HFFc6 (cell line): ENCODE measurements around the gene RAB21. TPM values are rescaled to one million over a fixed set of nuclear protein-coding genes. Genes with fewer than 3 reads are reported as not detected.

Experiments
- DNase-seq: peaks from one replicate; pipeline ENCODE4 v3.0.0-alpha.2; 2018
- H3K27ac Mint-ChIP-seq: 2 replicates; pipeline ENCODE4 v1.8.0; 2020; ENCODE audit warnings: mild to moderate bottlenecking, mixed read lengths
- H3K27me3 Mint-ChIP-seq: 2 replicates; pipeline ENCODE4 v1.8.0; 2021; ENCODE audit warnings: mild to moderate bottlenecking, moderate library complexity, mixed read lengths; ENCODE audit not compliant: insufficient read depth
- H3K36me3 Mint-ChIP-seq: 2 replicates; pipeline ENCODE4 v1.8.0; 2021; ENCODE audit warnings: low read depth, mixed read lengths
- H3K4me1 Mint-ChIP-seq: 2 replicates; pipeline ENCODE4 v1.8.0; 2020; ENCODE audit warnings: low read depth, mixed read lengths
- H3K4me3 Mint-ChIP-seq: 2 replicates; pipeline ENCODE4 v1.8.0; 2020; ENCODE audit warnings: mild to moderate bottlenecking, moderate library complexity, mixed read lengths
- H3K9me3 Mint-ChIP-seq: 2 replicates; pipeline ENCODE4 v1.8.0; 2020; ENCODE audit warnings: mild to moderate bottlenecking, mixed read lengths
- CTCF ChIP-seq: fragments of 200-600 bp; sonication (generic); IDR thresholded peaks from 2 replicates; pipeline ENCODE4 v1.5.0; 2021; ENCODE audit warnings: antibody characterized with exemption, mild to moderate bottlenecking
- total RNA-seq, 6 experiments: library from RNA; stranded (reverse); fragmentation: NEBNext Ultra II Directional; extraction: Animal tissue kit (Norgen Biotek cat#: 25700); gene quantifications; 2 replicates in 1 of 6; 3 replicates in 5 of 6; pipeline ENCODE4 v1.2.3, GENCODE V29; 2021

Gene RAB21
- total RNA-seq, 6 experiments from 2014 or later: 79.3 to 93.5 (median 86.6) TPM

GRCh38 chr12:71730936-71731335 lies 23.7 kb upstream of the RAB21 start:
- Mint-ChIP-seq H3K4me3 (peak overlapping the region; percentile 4; the same call in 1 of the 2 replicates), H3K27ac (peak overlapping the region; percentile 76), H3K4me1 (peaks cover 21% of the 10 kb centered on the region), H3K36me3 (peaks cover 5% of the 10 kb centered on the region; the same call in 1 of the 2 replicates), H3K9me3 (no peaks in the 10 kb centered on the region), H3K27me3 (no peaks in the 10 kb centered on the region)
- no peak for TF ChIP-seq CTCF
- DNase-seq: no peak

- Mint-ChIP-seq H3K27me3 (no peaks in the 10 kb centered on the region), H3K9me3 (no peaks in the 10 kb centered on the region), H3K4me3 (peak overlapping the region; percentile 4; the same call in 1 of the 2 replicates), H3K36me3 (peaks cover 5% of the 10 kb centered on the region; the same call in 1 of the 2 replicates), H3K27ac (peak overlapping the region; percentile 76), H3K4me1 (peaks cover 21% of the 10 kb centered on the region)
- TF ChIP-seq CTCF: peak; percentile 28; the same call in 1 of the 2 replicates
- DNase-seq: peak; percentile 35
These were observed 23.0 kb upstream of the RAB21 start for GRCh38 chr12:71731439-71732356.

- no peaks in the 10 kb centered on the region for H3K9me3 Mint-ChIP-seq
- no peak overlapping the region for H3K4me3 Mint-ChIP-seq
- H3K36me3 Mint-ChIP-seq: peaks cover 5% of the 10 kb centered on the region; the same call in 1 of the 2 replicates
- peak overlapping the region; percentile 76; the same call in 1 of the 2 replicates for H3K27ac Mint-ChIP-seq
- no peaks in the 10 kb centered on the region for H3K27me3 Mint-ChIP-seq
- H3K4me1 Mint-ChIP-seq: peaks cover 21% of the 10 kb centered on the region
- DNase-seq: no peak
- no peak for TF ChIP-seq CTCF
These were observed 22.3 kb upstream of the RAB21 start for GRCh38 chr12:71732357-71732712.

- no peak for TF ChIP-seq CTCF
- H3K27ac Mint-ChIP-seq: no peak overlapping the region
These were observed 17.5 kb upstream of the RAB21 start for GRCh38 chr12:71737197-71737596.

DNA sequence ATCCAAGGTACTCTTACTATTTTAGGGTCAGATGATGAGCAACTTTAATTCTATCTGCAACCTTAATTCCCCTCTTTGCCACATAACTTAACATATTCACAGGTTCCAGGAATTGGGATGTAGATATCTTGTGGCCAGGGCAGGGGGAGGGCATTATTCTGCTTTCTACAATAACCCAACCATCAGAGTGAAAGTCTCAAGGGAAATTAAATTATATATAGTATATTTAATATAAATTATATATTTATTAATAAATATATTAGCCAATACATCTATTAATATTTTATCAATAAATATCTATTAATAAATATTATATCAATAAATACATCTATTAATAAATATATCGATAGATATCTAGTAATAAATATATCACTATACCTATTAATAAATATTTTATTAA lies 11.7 kb upstream of the RAB21 start:
- Mint-ChIP-seq H3K27me3 (no peaks in the 10 kb centered on the region; the same call in 1 of the 2 replicates), H3K27ac (no peak overlapping the region), H3K36me3 (no peaks in the 10 kb centered on the region), H3K4me3 (no peak overlapping the region), H3K4me1 (no peaks in the 10 kb centered on the region), H3K9me3 (no peaks in the 10 kb centered on the region)
- no peak for DNase-seq
- no peak for TF ChIP-seq CTCF

More at GRCh38 chr12:71737197-71737596, 17.5 kb upstream of the RAB21 start:
- Mint-ChIP-seq H3K9me3 (no peaks in the 10 kb centered on the region), H3K36me3 (no peaks in the 10 kb centered on the region; the same call in 1 of the 2 replicates), H3K4me1 (peaks cover 2% of the 10 kb centered on the region), H3K27me3 (no peaks in the 10 kb centered on the region), H3K4me3 (no peak overlapping the region)
- DNase-seq: no peak
